Nephron progenitor cell (in vitro differentiated cells): Measurements from ENCODE around the gene SDSL.

Source experiments
- DNase-seq: peaks from one replicate; pipeline ENCODE4 v3.0.0; 2021
- H3K27ac Mint-ChIP-seq: 2 replicates; pipeline ENCODE4 v1.8.0; 2021; ENCODE audit warnings: mild to moderate bottlenecking, moderate library complexity, mixed read lengths
- H3K27me3 Mint-ChIP-seq: 2 replicates; pipeline ENCODE4 v1.8.0; 2021; ENCODE audit warnings: mild to moderate bottlenecking, low read depth, mixed read lengths; ENCODE audit not compliant: poor library complexity
- H3K36me3 Mint-ChIP-seq: 2 replicates; pipeline ENCODE4 v1.8.0; 2021; ENCODE audit warnings: low read depth, mixed read lengths
- H3K4me1 Mint-ChIP-seq: 2 replicates; pipeline ENCODE4 v1.8.0; 2021; ENCODE audit warnings: mixed read lengths
- H3K4me3 Mint-ChIP-seq: 2 replicates; pipeline ENCODE4 v1.8.0; 2021; ENCODE audit warnings: mild to moderate bottlenecking, moderate library complexity, mixed read lengths
- H3K9me3 Mint-ChIP-seq: 2 replicates; pipeline ENCODE4 v1.8.0; 2021; ENCODE audit warnings: mild to moderate bottlenecking, moderate library complexity, mixed read lengths
- CTCF ChIP-seq: fragments of 200-600 bp; sonication (generic); IDR thresholded peaks from 2 replicates; pipeline ENCODE4 v1.5.0; 2021; ENCODE audit warnings: antibody characterized with exemption

SDSL gene

GRCh38 chr12:113485330-113485729 is 63.1 kb downstream of the SDSL start:
- Mint-ChIP-seq H3K27ac (no peak overlapping the region), H3K27me3 (peaks cover 93% of the 10 kb centered on the region), H3K9me3 (no peaks in the 10 kb centered on the region), H3K4me3 (no peak overlapping the region), H3K4me1 (no peaks in the 10 kb centered on the region), H3K36me3 (no peaks in the 10 kb centered on the region)
- no peak for TF ChIP-seq CTCF
- DNase-seq = no peak

GRCh38 chr12:113486722-113487121 is 64.5 kb downstream of the SDSL start:
- peaks cover 91% of the 10 kb centered on the region for H3K27me3 Mint-ChIP-seq
- DNase-seq = no peak
- H3K4me1 Mint-ChIP-seq = no peaks in the 10 kb centered on the region
- H3K27ac Mint-ChIP-seq = no peak overlapping the region
- peaks cover 10% of the 10 kb centered on the region for H3K9me3 Mint-ChIP-seq
- no peaks in the 10 kb centered on the region for H3K36me3 Mint-ChIP-seq
- no peak overlapping the region for H3K4me3 Mint-ChIP-seq
- TF ChIP-seq CTCF = no peak
